ENCODE measurements around the gene PRKG1. TPM values are rescaled to one million over a fixed set of nuclear protein-coding genes. Genes with fewer than 3 reads are reported as not detected.
"Not testable (repeated sequence)": the region's sequence is repeated elsewhere in the genome, so short reads cannot be mapped to it uniquely, and the experiment has no call there.

PRKG1 gene
- total RNA-seq, 1 donor from 2014 or later = 1.2 TPM

DNA sequence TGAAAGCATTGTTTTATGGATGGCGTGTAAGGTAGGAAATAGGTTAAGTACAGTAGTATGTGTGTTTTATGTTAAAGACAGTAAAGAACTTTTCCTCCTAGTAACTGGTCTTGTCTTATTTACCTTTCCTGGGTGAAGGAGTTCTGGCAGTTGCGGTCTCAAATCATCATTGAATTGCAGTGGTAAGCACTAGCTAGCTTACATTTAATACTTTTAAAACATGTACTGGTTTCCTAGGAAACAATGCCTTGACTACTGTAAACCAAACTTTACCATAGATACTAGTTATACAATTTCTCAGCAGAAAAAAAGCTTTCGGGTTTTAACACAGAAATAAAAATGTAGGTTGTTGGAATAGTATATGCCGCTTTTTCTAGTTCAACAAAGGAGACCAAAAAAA is 37.7 kb downstream of the PRKG1 start:
- ATAC-seq = no peak
- DNase-seq (ENCODE audit: low spot score) = no peak

DNA sequence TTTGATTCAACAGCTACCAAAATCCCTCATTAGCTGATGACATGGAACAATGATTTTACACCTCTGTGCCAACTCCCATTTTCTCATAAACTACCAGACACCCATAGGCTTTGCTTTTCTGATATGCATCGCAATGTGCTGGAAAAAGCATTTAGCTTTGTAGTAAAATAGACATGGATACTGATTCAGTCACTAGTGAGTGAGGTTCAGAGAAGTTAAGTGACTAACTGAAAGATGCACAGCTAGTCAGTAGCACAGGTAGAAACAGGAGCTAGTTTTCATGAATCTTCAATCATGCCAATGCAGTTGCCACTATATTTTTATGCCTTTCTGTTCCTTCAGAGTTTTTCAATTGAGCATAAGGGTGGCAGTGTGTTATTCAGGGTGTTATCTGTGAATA is 38.7 kb downstream of the PRKG1 start:
- ATAC-seq (no peak), DNase-seq (ENCODE audit: low spot score) (no peak)

DNA sequence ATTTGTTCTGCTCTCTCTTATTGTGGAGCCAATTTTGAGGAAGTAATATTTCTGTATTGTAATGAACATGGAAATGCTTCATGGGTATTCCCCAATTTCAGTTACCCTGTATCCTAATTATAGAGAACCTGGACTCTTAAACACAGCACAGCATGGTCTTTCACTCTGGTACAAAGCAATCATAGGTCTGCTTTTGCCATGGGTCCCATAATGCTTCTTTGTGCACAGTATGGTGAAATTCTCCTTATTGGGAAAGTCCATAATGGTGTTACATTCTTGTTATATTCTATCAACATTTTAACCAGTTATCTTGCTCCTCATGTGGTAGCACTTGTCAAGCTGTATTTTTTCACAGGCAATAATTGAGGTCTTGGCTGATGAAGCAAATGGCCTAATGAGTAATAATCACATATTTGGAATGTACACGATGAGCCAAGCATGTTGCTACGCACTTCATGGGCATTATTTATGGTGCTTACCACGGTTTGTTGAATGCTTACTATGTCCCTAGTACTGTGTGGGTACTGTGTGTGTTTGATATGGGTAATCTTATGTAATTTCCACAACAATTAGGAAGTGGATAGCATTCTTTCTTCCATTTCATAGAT is 42.9 kb downstream of the PRKG1 start:
- no peak for ATAC-seq
- DNase-seq (ENCODE audit: low spot score) = no peak

DNA sequence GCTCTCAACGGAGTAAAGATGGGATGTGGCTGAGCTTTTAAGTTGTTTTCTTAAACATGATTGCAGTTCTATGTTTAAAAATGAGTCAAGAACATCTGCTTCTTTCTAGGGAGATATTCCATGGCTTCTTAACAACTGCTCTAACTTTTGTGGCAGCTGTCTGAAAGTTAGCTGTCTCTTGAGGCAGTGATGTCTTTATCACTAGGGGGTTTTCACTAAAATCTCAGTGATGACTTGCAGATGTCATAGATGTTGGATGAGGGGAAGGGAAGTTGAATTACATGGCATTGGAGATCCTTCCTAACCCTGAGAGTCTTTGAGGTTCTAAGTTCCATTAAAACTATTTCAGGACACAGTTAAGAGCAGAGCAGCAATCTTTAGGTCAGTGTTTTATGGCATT is 43.5 kb downstream of the PRKG1 start:
- DNase-seq (ENCODE audit: low spot score) (no peak), ATAC-seq (no peak)

DNA sequence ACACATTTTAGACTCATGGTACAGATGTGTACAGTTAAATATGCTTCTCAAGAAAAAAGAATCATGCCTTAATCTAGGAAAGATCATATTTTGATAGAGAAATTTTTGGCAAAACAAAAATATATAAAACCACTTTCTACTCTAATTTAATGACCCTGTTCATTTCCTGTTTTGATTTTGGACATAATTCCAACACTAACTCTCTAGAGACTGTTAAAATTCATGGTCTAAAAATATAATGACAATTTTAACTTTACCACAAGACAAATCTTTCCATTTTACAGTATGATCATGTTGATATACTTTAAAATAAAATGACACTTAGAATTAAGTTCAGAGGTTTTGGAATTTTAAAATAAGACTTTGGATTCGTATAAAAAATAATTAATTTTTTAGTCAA is 45.2 kb downstream of the PRKG1 start:
- ATAC-seq = no peak
- DNase-seq (ENCODE audit: low spot score) = no peak

DNA sequence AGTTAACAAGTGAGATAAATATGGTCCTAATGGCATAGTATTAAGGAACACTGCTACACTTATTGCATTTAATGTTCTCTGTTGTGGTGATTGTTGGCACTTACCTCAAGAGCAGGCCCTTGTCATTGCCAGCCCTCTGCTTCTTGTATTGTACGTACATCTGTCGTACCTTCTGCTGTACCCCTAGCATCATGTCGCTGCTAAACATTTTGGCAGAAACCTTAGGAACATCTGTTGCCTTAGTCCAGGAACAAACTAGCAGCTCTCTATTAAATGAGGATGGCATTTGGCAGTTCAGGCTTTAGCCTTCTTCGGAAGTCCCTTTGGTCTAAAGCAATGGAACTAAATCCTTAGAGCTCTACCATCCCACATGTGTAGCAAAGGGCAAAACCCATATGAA is 47.6 kb downstream of the PRKG1 start:
- ATAC-seq (no peak), DNase-seq (ENCODE audit: low spot score) (no peak)

DNA sequence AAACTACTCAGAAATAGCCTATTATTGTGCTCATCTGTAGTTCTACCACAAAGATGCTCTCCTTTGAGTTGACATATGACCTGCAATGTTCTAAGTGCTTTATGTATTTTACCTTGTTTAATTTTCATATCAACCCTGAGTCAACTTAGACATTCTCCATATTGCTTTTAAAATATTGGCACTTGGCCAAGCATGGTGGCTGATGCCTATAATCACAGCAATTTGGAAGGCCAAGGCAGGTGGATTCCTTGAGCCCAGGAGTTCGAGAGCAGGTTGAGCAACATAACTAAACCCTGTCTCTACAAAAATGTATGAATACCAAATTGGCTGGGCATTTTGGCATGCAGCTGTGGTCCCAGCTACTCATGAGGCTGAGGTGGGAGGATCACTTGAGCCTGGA is 50.6 kb downstream of the PRKG1 start:
- ATAC-seq = no peak
- no peak for DNase-seq (ENCODE audit: low spot score)

DNA sequence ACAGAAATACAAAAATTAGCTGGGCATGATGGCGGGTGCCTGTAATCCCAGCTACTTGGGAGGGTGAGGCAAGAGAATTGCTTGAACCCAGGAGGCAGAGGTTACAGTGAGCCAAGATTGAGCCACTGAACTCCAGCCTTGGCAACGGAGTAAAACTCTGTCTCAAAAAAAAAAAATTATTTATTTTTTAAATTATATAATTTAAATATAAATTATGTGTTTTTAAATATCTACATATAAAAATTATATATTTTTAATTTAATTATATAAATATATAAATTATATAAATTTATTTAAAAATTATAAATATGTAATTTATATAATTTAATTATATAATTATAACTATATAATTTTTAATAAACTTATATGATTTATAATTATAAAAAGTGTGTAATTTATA is 51.2 kb downstream of the PRKG1 start:
- ATAC-seq (no peak), DNase-seq (ENCODE audit: low spot score) (no peak)

DNA sequence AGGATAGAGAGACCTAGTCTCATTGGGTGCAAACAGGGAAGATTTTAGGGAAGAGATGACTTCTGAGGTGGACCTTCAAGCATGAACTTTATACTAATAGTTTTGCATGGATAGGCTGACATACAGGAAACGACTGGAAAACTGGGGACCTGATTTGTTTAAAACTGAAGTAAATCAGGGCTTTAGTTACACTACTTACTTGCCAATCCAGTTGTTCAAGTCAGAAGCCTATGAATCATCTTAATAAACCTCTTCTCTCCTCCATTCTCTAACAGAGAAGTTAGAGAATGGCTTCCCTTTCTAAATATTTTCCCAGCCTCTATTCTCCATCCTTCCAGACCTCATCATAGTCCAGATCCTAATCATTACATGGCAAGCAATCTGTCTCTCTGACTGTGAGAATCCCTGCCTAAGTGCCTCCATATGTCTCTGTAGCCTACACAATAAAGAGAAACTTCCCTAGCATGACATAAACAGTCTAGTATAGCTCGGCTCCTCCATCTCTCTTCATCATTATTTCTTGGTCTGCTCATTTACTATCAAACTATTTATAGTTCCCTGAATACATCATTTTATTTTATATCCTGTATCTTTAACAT is 55.8 kb downstream of the PRKG1 start:
- DNase-seq (ENCODE audit: low spot score) = no peak
- no peak for ATAC-seq

DNA sequence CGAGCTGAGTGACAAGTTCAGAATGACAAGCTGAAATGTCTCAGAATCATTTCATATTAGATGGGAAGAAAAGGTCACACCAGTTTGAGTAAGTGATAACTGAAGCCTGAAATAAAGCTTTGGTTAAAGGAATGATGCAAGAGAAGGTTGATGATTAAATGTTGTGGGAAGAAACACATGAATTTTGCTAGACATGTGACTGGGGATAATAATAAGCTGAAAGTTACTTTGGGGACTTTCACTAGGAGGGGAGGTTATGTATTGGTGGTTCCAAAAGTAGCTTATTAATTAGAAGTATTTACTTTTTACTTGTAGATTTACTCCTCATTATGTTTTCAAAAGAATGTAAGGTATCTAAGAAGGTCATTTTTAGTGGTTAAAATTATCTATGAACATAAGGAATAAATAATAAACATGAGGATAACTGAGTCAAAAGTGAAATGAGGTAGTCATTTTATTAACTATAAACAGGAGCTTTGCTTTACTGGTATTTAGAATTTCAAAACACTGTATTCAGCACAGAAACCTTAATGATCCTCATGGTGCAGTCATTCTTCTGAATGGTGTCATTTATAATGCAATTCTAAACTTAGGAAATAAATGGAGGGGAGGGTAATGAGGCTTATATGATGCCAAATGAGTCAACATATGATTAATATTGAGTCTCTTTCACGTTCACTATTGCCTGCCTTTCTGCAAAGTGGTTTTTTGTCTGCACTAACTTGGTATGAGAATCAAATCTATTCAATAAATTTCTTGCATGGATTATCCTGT is 63.7 kb downstream of the PRKG1 start:
- ATAC-seq (no peak), DNase-seq (ENCODE audit: low spot score) (no peak)

DNA sequence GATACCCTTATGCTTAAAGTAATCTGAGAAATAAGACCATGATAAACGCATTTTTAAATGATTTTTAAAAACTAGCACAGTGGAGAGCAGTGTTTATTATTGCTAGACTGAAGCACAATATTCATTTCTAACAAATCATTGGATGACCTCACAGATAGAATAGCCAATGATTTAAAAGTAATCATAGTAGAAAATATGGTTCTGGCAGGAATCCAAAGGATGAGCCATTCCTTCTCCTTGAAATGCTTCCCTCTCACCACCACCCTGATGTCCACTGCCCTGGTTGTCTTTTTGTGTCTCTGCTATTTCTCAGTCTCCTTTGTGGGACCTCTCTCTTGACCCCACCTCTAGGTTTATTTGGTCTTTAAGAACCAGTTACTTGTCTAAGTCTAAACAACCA is 64.9 kb downstream of the PRKG1 start:
- ATAC-seq = no peak

DNA sequence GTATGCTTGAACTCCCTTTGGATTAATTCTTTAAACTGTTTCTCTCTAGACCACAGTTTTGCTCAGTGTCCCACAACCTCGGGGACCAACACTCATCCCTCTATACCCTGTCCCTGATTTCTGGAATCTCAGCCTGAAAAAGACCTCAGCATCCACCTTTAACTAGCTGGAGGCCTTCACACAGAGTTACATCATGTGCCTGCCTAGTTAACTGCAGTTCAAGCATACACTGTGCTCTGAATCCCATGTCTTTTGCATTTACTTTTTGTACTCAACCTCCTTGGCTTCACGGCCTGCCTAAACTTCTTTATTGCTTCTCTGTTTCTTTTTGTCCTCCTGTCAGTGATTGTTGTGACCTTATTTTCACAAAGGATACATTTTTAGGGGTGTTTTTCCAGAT is 66.7 kb downstream of the PRKG1 start:
- DNase-seq (ENCODE audit: low spot score) (no peak), ATAC-seq (no peak)

More for the DNA sequence above, 64.9 kb downstream of the PRKG1 start:
- DNase-seq (ENCODE audit: low spot score) = no peak

DNA sequence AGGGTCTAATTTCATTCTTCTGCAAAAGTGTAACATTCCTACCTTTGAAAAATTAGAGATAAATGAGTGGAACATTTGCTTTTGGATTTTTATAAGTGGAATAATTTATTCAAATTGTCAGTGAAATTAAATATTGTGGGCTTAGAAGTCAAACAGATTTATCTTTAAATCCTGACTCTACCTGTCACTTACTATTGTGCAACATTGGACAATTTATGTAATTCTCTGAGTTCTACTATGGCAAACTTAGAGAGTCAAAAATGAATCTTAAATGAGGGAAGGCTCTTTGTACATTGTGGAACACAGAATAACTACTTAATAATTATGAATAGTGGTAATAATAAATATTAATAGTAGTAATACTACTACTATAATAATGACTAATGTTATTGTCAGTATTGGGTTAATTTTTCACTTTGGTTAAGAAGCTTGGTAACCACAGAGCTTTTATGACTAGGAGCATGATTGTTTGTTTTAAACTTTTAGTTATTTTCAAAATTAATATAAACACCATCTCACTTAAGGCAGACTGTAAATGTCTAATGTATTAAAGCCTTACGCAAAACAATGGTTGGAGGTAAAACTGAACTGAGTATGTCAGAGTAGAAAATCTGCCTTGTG is 70.0 kb downstream of the PRKG1 start:
- no peak for ATAC-seq

DNA sequence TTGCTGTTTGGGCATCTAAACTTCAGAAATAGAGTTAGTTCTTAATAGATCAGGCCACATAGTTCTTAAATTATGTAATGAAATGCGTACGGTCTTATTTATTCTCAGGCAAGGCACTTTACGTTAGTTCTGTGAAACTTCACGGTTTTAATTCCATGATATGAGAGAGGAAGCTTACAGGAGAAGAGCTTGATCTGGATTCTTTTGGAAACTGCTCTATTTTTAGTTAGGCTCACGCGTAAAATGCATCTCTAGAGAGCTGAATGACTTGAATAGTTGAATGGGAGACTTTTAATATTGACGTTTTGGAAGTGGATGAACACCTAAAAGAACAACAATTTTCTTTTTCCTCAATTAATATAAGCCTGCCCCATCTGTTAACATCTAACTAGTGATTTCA is 71.1 kb downstream of the PRKG1 start:
- no peak for ATAC-seq
- no peak for DNase-seq (ENCODE audit: low spot score)

More for the DNA sequence above, 70.0 kb downstream of the PRKG1 start:
- no peak for DNase-seq (ENCODE audit: low spot score)

DNA sequence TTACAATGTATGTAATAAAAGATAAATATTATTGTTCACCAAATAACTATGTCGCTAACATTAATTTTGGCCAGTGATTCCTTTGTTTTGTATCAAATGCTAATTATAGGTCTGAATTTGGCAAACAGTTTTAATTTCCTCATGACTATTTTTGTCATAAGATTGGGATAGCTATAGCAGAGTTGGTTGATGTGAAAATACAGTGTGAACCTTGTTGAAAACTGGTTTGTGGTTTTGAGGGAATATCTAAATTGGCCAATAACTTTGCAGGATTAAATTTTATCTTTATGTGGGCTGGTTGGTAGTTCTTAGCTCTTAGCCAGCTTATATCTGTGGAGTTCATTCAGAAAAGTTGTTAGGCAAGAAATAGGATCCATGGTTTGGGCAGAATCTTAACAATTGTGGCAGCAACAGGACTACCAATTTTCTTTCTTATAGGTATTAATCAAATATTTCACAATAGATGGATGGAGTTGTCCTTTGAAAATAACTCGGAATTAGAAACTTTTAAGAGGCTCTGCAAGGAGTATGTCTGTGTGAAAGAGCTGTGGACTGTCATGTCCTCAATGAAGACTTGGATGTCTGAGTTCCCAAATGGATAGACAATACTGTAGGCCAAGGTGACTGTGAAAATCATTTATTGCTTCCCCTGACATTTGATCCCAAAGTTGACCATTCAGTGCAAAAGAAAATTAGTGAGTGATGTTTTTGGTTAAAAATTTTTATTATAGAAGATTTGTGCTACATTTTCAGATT is 73.5 kb downstream of the PRKG1 start:
- no peak for DNase-seq (ENCODE audit: low spot score)
- no peak for ATAC-seq

DNA sequence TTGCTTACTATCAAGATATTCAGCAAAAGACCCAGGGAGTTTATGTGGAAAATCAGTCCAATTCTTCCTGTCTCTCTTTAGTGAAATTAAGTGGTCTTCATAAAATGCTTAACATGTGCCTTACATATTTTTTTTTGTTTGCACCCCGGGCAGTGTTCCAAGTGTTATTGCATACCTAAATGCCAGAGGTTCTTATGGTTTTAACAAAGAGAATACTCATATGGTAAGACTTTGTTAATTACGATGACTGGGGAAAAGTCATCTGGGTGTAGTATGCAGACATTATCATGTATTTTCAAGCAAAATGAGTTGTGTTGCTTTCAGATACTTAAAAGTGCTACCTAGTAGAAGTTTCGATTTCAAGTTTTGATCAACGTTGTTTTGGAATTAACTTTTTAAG is 82.6 kb downstream of the PRKG1 start:
- DNase-seq (ENCODE audit: low spot score) (no peak), ATAC-seq (no peak)

DNA sequence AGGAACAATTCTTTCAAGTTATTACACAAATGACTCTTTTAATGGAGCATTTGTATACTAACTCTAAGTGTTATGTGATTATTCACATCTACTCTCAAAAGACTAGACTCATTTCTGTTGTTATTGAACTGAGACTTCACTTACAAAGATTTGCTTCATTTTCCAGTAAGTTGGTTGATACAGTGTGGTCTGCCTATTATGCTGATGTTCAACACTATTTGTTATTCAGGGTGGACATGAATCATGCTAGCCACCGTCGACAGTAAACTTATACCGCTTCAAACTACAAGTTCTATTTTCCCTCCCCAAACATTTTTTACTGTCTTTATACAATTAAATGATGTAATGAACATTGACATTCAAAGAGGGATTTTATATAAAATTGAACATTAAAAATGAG is 84.5 kb downstream of the PRKG1 start:
- no peak for ATAC-seq
- no peak for DNase-seq (ENCODE audit: low spot score)

DNA sequence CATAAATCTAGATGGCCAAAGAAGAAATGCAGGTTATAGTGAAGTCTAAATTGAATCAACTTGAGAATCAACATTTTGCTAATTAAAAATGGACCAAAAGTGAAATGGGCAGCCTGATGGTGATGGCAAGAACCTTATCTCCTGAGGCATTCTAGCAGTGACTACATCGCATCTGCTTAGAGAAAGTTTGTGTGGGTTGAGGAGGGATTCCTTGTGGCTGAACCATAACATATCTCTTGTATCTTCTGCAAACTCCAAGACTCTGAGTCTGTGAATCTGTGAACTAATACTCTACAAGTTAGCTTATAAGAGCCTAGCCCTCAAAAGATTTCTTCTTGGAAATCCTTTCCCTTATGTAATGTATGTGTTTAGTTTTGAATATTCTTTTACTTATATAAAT is 85.6 kb downstream of the PRKG1 start:
- ATAC-seq = no peak
- no peak for DNase-seq (ENCODE audit: low spot score)

DNA sequence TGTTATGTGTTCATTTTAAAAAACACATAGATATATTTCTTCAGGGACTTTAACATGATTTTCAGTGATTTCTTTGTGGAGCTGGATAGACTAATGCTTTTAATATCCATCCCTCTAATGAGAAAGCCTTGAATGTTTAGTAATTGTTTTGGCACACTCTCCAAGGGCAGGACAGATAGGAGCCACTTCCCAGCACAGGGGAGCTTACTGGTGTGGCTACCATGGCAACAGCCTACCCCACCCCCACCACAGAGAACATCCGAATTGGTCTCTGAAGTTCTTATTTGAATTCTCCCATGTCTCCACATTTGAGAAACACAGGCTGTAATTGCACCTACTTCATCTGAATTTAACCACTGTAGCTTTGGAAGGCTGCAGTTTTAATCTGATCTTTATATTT is 87.7 kb downstream of the PRKG1 start:
- ATAC-seq (no peak), DNase-seq (ENCODE audit: low spot score) (no peak)

DNA sequence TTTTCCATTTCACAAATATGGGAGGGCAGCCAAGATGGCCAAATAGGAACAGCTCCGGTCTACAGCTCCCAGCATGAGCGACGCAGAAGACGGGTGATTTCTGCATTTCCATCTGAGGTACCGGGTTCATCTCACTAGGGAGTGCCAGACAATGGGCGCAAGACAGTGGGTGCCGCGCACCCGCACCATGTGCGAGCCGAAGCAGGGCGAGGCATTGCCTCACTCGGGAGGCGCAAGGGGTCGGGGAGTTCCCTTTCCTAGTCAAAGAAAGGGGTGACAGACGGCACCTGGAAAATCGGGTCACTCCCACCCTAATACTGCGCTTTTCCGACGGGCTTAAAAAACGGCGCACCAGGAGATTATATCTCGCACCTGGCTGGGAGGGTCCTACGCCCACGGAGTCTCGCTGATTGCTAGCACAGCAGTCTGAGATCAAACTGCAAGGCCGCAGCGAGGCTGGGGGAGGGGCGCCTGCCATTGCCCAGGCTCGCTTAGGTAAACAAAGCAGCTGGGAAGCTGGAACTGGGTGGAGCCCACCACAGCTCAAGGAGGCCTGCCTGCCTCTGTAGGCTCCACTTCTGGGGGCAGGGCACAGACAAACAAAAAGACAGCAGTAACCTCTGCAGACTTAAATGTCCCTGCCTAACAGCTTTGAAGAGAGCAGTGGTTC is 89.2 kb downstream of the PRKG1 start:
- not testable (repeated sequence) for DNase-seq (ENCODE audit: low spot score); ATAC-seq

All from left lobe of liver (tissue), 2 donors.